ENCODE data around the gene ECI1. TPM values are rescaled to one million over a fixed set of nuclear protein-coding genes. Genes with fewer than 3 reads are reported as not detected.
A peak's percentile ranks its signal among the peaks of the same experiment; 100 is the strongest.

The ECI1 gene
- total RNA-seq, 2 experiments from 2014 or later = 10.1 to 12.5 TPM

- Mint-ChIP-seq H3K36me3 (ENCODE audit: low read depth) (no peaks in the 10 kb centered on the region), H3K9me3 (no peaks in the 10 kb centered on the region), H3K27me3 (no peaks in the 10 kb centered on the region), H3K4me3 (no peak overlapping the region), H3K27ac (no peak overlapping the region), H3K4me1 (ENCODE audit: low read depth) (no peaks in the 10 kb centered on the region)
- TF ChIP-seq, protein P1, sequence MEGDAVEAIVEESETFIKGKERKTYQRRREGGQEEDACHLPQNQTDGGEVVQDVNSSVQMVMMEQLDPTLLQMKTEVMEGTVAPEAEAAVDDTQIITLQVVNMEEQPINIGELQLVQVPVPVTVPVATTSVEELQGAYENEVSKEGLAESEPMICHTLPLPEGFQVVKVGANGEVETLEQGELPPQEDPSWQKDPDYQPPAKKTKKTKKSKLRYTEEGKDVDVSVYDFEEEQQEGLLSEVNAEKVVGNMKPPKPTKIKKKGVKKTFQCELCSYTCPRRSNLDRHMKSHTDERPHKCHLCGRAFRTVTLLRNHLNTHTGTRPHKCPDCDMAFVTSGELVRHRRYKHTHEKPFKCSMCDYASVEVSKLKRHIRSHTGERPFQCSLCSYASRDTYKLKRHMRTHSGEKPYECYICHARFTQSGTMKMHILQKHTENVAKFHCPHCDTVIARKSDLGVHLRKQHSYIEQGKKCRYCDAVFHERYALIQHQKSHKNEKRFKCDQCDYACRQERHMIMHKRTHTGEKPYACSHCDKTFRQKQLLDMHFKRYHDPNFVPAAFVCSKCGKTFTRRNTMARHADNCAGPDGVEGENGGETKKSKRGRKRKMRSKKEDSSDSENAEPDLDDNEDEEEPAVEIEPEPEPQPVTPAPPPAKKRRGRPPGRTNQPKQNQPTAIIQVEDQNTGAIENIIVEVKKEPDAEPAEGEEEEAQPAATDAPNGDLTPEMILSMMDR (IDR thresholded peaks at IDR 0.05) = no peak
- H3K4me1 ChIP-seq (ENCODE audit: insufficient read depth, low read length) = no peaks in the 10 kb centered on the region
- no peak for ATAC-seq (ENCODE audit: poor library complexity)
- no peaks in the 10 kb centered on the region for H3K9me3 ChIP-seq (ENCODE audit: control insufficient read depth in 1 of 2, insufficient read depth in 1 of 2, low read length in 2 of 2)
- ChIA-PET POLR2A (no interaction called here), CTCF (no interaction called here)
- H3K27ac ChIP-seq (ENCODE audit: low read depth in 1 of 2, low read length in 2 of 2) = no peak overlapping the region
- no peaks in the 10 kb centered on the region for H3K27me3 ChIP-seq (ENCODE audit: control insufficient read depth in 1 of 2, insufficient read depth in 2 of 2, low read length in 2 of 2)
- intact Hi-C loops (cut with DNase I, micrococcal nuclease) = no loop called here
- no peak for DNase-seq
- no peaks in the 10 kb centered on the region for H3K36me3 ChIP-seq (ENCODE audit: insufficient read depth, low read length)
- no peak overlapping the region for H3K4me3 ChIP-seq (ENCODE audit: low read length)
Observed at GRCh38 chr16:2278272-2278608, 26.9 kb upstream of the ECI1 start.

- intact Hi-C loops (cut with DNase I, micrococcal nuclease) = no loop called here
- Histone ChIP-seq H3K9me3 (ENCODE audit: control insufficient read depth in 1 of 2, insufficient read depth in 1 of 2, low read length in 2 of 2) (no peaks in the 10 kb centered on the region), H3K4me1 (ENCODE audit: insufficient read depth, low read length) (no peaks in the 10 kb centered on the region), H3K4me3 (ENCODE audit: low read length) (no peak overlapping the region), H3K27ac (ENCODE audit: low read depth in 1 of 2, low read length in 2 of 2) (no peak overlapping the region), H3K27me3 (ENCODE audit: control insufficient read depth in 1 of 2, insufficient read depth in 2 of 2, low read length in 2 of 2) (no peaks in the 10 kb centered on the region), H3K36me3 (ENCODE audit: insufficient read depth, low read length) (no peaks in the 10 kb centered on the region)
- Mint-ChIP-seq H3K36me3 (ENCODE audit: low read depth) (no peaks in the 10 kb centered on the region), H3K4me1 (ENCODE audit: low read depth) (no peaks in the 10 kb centered on the region), H3K27me3 (no peaks in the 10 kb centered on the region), H3K27ac (no peak overlapping the region), H3K9me3 (no peaks in the 10 kb centered on the region), H3K4me3 (no peak overlapping the region)
- peak in 1 of 14 experiments; percentile 12 for DNase-seq
- TF ChIP-seq, protein P1 (IDR thresholded peaks at IDR 0.05) = no peak
- no peak for ATAC-seq (ENCODE audit: poor library complexity)
- CTCF ChIA-PET = no interaction called here
- POLR2A ChIA-PET = no interaction called here
Observed at GRCh38 chr16:2277466-2278271, 26.3 kb upstream of the ECI1 start.

DNA sequence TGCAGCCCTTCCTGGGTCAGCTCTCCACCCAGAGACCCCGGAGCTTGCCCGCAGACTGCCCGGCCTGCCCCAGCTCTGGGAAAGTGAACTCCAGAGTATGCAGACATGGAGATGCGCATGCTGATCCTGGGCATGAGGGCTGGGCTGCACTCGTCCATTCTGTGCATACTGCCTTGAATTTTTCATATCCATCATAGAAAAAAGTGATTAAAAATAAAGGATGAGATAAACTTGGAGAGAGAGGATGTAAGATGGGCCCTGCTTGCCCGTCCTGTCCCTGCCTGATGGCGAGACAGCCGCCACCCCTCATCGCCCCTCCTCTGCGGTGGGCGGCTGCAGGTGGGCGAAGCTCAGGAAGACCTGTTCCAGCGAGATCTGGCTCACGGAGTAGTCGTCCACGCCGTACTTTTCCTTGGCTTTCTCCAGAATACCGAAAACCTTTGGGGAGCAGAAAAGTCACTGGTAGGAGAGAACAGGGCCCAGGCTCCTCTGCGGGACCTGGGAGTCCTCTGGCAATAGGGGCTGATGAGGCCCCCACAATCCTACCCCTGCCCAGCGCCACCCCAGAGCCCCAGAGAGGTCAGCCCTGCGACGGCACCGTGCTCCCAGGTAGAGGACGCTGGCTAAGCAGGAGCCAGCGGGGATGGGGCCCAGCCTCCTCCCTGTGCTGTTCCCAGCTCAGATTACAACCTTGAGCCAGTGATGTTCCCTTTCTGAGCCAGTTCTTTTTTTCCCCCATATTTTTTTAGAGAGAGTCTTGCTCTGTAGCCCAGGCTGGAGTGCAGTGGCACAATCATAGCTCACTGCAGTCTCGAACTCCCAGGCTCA is 25.2 kb upstream of the ECI1 start:
- no peak overlapping the region for H3K27ac Mint-ChIP-seq
- Histone ChIP-seq H3K36me3 (ENCODE audit: insufficient read depth, low read length) (no peaks in the 10 kb centered on the region), H3K27me3 (ENCODE audit: control insufficient read depth in 1 of 2, insufficient read depth in 2 of 2, low read length in 2 of 2) (no peaks in the 10 kb centered on the region), H3K4me3 (ENCODE audit: low read length) (no peak overlapping the region), H3K9me3 (ENCODE audit: control insufficient read depth in 1 of 2, insufficient read depth in 1 of 2, low read length in 2 of 2) (no peaks in the 10 kb centered on the region), H3K27ac (ENCODE audit: low read depth in 1 of 2, low read length in 2 of 2) (no peak overlapping the region), H3K4me1 (ENCODE audit: insufficient read depth, low read length) (no peaks in the 10 kb centered on the region)
- ATAC-seq (ENCODE audit: poor library complexity) (no peak), DNase-seq (peak in 1 of 14 experiments; percentile 7)
- no peak overlapping the region for H3K4me3 Mint-ChIP-seq
- ChIA-PET CTCF (no interaction called here), POLR2A (no interaction called here)
- H3K36me3 Mint-ChIP-seq (ENCODE audit: low read depth) = no peaks in the 10 kb centered on the region
- no peaks in the 10 kb centered on the region for H3K27me3 Mint-ChIP-seq
- TF ChIP-seq, protein P1 (IDR thresholded peaks at IDR 0.05) = no peak
- intact Hi-C loops (cut with DNase I, micrococcal nuclease) = no loop called here
- H3K9me3 Mint-ChIP-seq = no peaks in the 10 kb centered on the region
- no peaks in the 10 kb centered on the region for H3K4me1 Mint-ChIP-seq (ENCODE audit: low read depth)

Measured in CD4-positive, alpha-beta T cell (primary cell).